ENCODE measurements around the gene ZNF850. TPM values are rescaled to one million over a fixed set of nuclear protein-coding genes. Genes with fewer than 3 reads are reported as not detected.

The ZNF850 gene
- total and polyA plus RNA-seq, 2 of the 13 experiments (the other 11 are each of a cell fraction or from before 2014, with no cell fraction given) = 0.78 to 6.6 TPM

GRCh38 chr19:36687214-36688056, 85.2 kb downstream of the ZNF850 start, which contains the start of gene ZNF567 (continued):
- TF ChIP-seq ZNF180 (CRISPR knock-in tag; IDR thresholded peaks at IDR 0.05; ENCODE audit: borderline replicate concordance, low read depth) = no peak
- TF ChIP-seq GABPB1 (CRISPR knock-in tag; IDR thresholded peaks at IDR 0.05) = peak; percentile 95
- peak; percentile 21; the same call in 1 of the 2 replicates for TF ChIP-seq FOXA3 (CRISPR knock-in tag; IDR thresholded peaks at IDR 0.05)
- peak; percentile 56; the same call in 1 of the 2 replicates for TF ChIP-seq ZNF556 (CRISPR knock-in tag; IDR thresholded peaks at IDR 0.05; ENCODE audit: borderline replicate concordance)
- peak; percentile 97 for TF ChIP-seq NR2C2 (CRISPR knock-in tag; IDR thresholded peaks at IDR 0.05; ENCODE audit: borderline replicate concordance)
- TF ChIP-seq GZF1 (CRISPR knock-in tag; IDR thresholded peaks at IDR 0.05) = 0 out of 2 replicates have a peak, but pooled peaks have one; percentile 46
- TF ChIP-seq, protein P1, sequence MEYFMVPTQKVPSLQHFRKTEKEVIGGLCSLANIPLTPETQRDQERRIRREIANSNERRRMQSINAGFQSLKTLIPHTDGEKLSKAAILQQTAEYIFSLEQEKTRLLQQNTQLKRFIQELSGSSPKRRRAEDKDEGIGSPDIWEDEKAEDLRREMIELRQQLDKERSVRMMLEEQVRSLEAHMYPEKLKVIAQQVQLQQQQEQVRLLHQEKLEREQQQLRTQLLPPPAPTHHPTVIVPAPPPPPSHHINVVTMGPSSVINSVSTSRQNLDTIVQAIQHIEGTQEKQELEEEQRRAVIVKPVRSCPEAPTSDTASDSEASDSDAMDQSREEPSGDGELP (IDR thresholded peaks at IDR 0.05; ENCODE audit: borderline replicate concordance, low read depth) = peak; percentile 26; the same call in 1 of the 2 replicates
- TF ChIP-seq, protein P2, sequence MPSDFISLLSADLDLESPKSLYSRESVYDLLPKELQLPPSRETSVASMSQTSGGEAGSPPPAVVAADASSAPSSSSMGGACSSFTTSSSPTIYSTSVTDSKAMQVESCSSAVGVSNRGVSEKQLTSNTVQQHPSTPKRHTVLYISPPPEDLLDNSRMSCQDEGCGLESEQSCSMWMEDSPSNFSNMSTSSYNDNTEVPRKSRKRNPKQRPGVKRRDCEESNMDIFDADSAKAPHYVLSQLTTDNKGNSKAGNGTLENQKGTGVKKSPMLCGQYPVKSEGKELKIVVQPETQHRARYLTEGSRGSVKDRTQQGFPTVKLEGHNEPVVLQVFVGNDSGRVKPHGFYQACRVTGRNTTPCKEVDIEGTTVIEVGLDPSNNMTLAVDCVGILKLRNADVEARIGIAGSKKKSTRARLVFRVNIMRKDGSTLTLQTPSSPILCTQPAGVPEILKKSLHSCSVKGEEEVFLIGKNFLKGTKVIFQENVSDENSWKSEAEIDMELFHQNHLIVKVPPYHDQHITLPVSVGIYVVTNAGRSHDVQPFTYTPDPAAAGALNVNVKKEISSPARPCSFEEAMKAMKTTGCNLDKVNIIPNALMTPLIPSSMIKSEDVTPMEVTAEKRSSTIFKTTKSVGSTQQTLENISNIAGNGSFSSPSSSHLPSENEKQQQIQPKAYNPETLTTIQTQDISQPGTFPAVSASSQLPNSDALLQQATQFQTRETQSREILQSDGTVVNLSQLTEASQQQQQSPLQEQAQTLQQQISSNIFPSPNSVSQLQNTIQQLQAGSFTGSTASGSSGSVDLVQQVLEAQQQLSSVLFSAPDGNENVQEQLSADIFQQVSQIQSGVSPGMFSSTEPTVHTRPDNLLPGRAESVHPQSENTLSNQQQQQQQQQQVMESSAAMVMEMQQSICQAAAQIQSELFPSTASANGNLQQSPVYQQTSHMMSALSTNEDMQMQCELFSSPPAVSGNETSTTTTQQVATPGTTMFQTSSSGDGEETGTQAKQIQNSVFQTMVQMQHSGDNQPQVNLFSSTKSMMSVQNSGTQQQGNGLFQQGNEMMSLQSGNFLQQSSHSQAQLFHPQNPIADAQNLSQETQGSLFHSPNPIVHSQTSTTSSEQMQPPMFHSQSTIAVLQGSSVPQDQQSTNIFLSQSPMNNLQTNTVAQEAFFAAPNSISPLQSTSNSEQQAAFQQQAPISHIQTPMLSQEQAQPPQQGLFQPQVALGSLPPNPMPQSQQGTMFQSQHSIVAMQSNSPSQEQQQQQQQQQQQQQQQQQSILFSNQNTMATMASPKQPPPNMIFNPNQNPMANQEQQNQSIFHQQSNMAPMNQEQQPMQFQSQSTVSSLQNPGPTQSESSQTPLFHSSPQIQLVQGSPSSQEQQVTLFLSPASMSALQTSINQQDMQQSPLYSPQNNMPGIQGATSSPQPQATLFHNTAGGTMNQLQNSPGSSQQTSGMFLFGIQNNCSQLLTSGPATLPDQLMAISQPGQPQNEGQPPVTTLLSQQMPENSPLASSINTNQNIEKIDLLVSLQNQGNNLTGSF (CRISPR knock-in tag; IDR thresholded peaks at IDR 0.05) = peak; percentile 48; the same call in 1 of the 2 replicates
- peak; percentile 88 for TF ChIP-seq POLR2G (IDR thresholded peaks at IDR 0.05; ENCODE audit: low read depth, low read length)
- TF ChIP-seq ZNF207 (IDR thresholded peaks at IDR 0.05; ENCODE audit: borderline replicate concordance) = no peak
- TF ChIP-seq RXRA (CRISPR knock-in tag; IDR thresholded peaks at IDR 0.05) = peak; percentile 38; the same call in 1 of the 2 replicates
- no peak for TF ChIP-seq ZNF343 (CRISPR knock-in tag; IDR thresholded peaks at IDR 0.05)
- TF ChIP-seq PAWR (CRISPR knock-in tag; IDR thresholded peaks at IDR 0.05; ENCODE audit: borderline replicate concordance) = no peak
- no peak for TF ChIP-seq ZNF652 (CRISPR knock-in tag; IDR thresholded peaks at IDR 0.05; ENCODE audit: borderline replicate concordance, low read depth)
- no peak; the same call in 1 of the 2 replicates for TF ChIP-seq ESRRA (CRISPR knock-in tag; IDR thresholded peaks at IDR 0.05; ENCODE audit: low read depth)
- TF ChIP-seq SSRP1 (CRISPR knock-in tag; IDR thresholded peaks at IDR 0.05) = no peak
- TF ChIP-seq KMT2A (CRISPR knock-in tag; IDR thresholded peaks at IDR 0.05) = peak; percentile 82
- TF ChIP-seq, protein P3, sequence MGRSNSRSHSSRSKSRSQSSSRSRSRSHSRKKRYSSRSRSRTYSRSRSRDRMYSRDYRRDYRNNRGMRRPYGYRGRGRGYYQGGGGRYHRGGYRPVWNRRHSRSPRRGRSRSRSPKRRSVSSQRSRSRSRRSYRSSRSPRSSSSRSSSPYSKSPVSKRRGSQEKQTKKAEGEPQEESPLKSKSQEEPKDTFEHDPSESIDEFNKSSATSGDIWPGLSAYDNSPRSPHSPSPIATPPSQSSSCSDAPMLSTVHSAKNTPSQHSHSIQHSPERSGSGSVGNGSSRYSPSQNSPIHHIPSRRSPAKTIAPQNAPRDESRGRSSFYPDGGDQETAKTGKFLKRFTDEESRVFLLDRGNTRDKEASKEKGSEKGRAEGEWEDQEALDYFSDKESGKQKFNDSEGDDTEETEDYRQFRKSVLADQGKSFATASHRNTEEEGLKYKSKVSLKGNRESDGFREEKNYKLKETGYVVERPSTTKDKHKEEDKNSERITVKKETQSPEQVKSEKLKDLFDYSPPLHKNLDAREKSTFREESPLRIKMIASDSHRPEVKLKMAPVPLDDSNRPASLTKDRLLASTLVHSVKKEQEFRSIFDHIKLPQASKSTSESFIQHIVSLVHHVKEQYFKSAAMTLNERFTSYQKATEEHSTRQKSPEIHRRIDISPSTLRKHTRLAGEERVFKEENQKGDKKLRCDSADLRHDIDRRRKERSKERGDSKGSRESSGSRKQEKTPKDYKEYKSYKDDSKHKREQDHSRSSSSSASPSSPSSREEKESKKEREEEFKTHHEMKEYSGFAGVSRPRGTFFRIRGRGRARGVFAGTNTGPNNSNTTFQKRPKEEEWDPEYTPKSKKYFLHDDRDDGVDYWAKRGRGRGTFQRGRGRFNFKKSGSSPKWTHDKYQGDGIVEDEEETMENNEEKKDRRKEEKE (IDR thresholded peaks at IDR 0.05) = no peak
- TF ChIP-seq FOXJ3 (CRISPR knock-in tag; IDR thresholded peaks at IDR 0.05; ENCODE audit: borderline replicate concordance) = peak; percentile 46; the same call in 1 of the 2 replicates
- no peak for TF ChIP-seq CBX1 (IDR thresholded peaks at IDR 0.05; ENCODE audit: low read depth)
- no peak for TF ChIP-seq HMGA1 (CRISPR knock-in tag; conservative IDR thresholded peaks at IDR 0.05)
